Endometrial microvascular endothelial cells (primary cell): ENCODE results near the gene C20orf144. TPM values are rescaled to one million over a fixed set of nuclear protein-coding genes. Genes with fewer than 3 reads are reported as not detected.

Experiments used
- in situ Hi-C: cut with HindIII; loops from 2 replicates; pipeline ENCODE4 v1.10.0; 2017; ENCODE audit warnings: low sequenced_read_pairs, low pct_unique_long_range_greater_than_20kb; ENCODE audit errors: inconsistent ontology term
- total RNA-seq: library from RNA; depleted of rRNA; stranded (reverse); fragments of >200 nt; gene quantifications from one replicate; pipeline ENCODE4 v1.2.3, GENCODE V29; 2015; ENCODE audit errors: inconsistent ontology term

C20orf144 gene
- total RNA-seq, 1 donor from 2014 or later: not detected

- in situ Hi-C loops: no loop called here
Measured at GRCh38 chr20:33709398-33709797, 47.3 kb downstream of the C20orf144 start.

- in situ Hi-C loops: no loop called here
Measured at GRCh38 chr20:33709905-33710541, 47.9 kb downstream of the C20orf144 start.

GRCh38 chr20:33710681-33711445 is 48.7 kb downstream of the C20orf144 start:
- in situ Hi-C loops: no loop called here

GRCh38 chr20:33711446-33711738 is 49.3 kb downstream of the C20orf144 start:
- in situ Hi-C loops: no loop called here

Other genes with a start within 250 kb of the C20orf144 start
- gene SNTA1, start 218.6 kb upstream of the C20orf144 start, total RNA-seq: 7.2 TPM
- 5.4 TPM for gene CBFA2T2, start 172.2 kb upstream of the C20orf144 start, total RNA-seq
- gene ACTL10, start 4.6 kb downstream of the C20orf144 start, total RNA-seq: 2.1 TPM
- 8.9 TPM for gene NECAB3, start 12.1 kb downstream of the C20orf144 start, total RNA-seq
- 11.2 TPM for gene E2F1, start 24.1 kb downstream of the C20orf144 start, total RNA-seq
- gene PXMP4, start 58.0 kb downstream of the C20orf144 start, total RNA-seq: 7.7 TPM
- gene ZNF341, start 69.7 kb downstream of the C20orf144 start, total RNA-seq: 1.1 TPM
- gene CHMP4B, start 149.0 kb downstream of the C20orf144 start, total RNA-seq: 35.4 TPM